SK-N-SH (cell line): Measurements from ENCODE around the gene THSD7A. TPM values are rescaled to one million over a fixed set of nuclear protein-coding genes. Genes with fewer than 3 reads are reported as not detected.

Experiments used
- CTCF ChIA-PET: fragments of 300-600, 350-600 bp; formaldehyde crosslinking; extraction: SDS; loops from one replicate; lab custom pipeline; 2021; lab: Yijun Ruan, JAX
- POLR2A ChIA-PET: fragments of 350-600 bp; sonication (Branson Sonifier 250); formaldehyde crosslinking; extraction: SDS; loops from one replicate; lab custom pipeline; 2020; ENCODE audit warnings: antibody characterized with exemption, inconsistent platforms; lab: Yijun Ruan, JAX
- DNase-seq: peaks from one replicate; pipeline ENCODE4 v3.0.0; 2012
- H2AFZ ChIP-seq: fragments of 200-600 bp; sonication (generic); 2 replicates; pipeline ENCODE4 v1.8.1; 2016; ENCODE audit warnings: antibody characterized with exemption, mild to moderate bottlenecking, low read depth
- H3F3A ChIP-seq: fragments of 200-600 bp; sonication (generic); replicated peaks from 2 replicates; pipeline ENCODE3; 2016; ENCODE audit warnings: antibody characterized with exemption, mild to moderate bottlenecking; ENCODE audit not compliant: insufficient read depth
- H3K27ac ChIP-seq, 2 experiments: fragments of 200-500 bp in 1 of 2; fragments of 200-600 bp in 1 of 2; sonication (Bioruptor generic) in 1 of 2; sonication (generic), shearing (Covaris generic) in 1 of 2; 2 replicates each; pipeline versions ENCODE4 v1.5.1 to v1.6.1; 2014 to 2016; ENCODE audit warnings: low read depth in 2 of 2, inconsistent platforms in 1 of 2, low read length in 1 of 2, mild to moderate bottlenecking in 1 of 2, mixed read lengths in 1 of 2
- H3K27me3 ChIP-seq: fragments of 200-600 bp; sonication (generic), shearing (Covaris generic); 2 replicates; pipeline ENCODE4 v1.6.1; 2016; ENCODE audit warnings: mixed run types; ENCODE audit not compliant: insufficient read depth
- H3K36me3 ChIP-seq, 2 experiments: fragments of 200-500 bp in 1 of 2; fragments of 200-600 bp in 1 of 2; sonication (Bioruptor generic) in 1 of 2; sonication (generic) in 1 of 2; replicated peaks in 1 of 2; 2 replicates each; pipeline versions ENCODE3 to v1.5.1; 2014 to 2016; ENCODE audit warnings: low read length in 1 of 2, mild to moderate bottlenecking in 1 of 2; ENCODE audit not compliant: insufficient read depth in 2 of 2, control insufficient read depth in 1 of 2
- H3K4me1 ChIP-seq, 2 experiments: fragments of 200-500 bp in 1 of 2; fragments of 200-600 bp in 1 of 2; sonication (Bioruptor generic) in 1 of 2; sonication (generic), shearing (Covaris generic) in 1 of 2; 2 replicates each; pipeline versions ENCODE4 v1.5.1 to v1.6.1; 2014 to 2016; ENCODE audit warnings: low read depth in 1 of 2, low read length in 1 of 2, mixed run types in 1 of 2; ENCODE audit not compliant: insufficient read depth in 2 of 2, control insufficient read depth in 1 of 2
- H3K4me2 ChIP-seq: fragments of 200-600 bp; sonication (generic), shearing (Covaris generic); 2 replicates; pipeline ENCODE4 v1.6.1; 2017; ENCODE audit warnings: mixed run types
- H3K4me3 ChIP-seq, 2 experiments: fragments of 200-500 bp in 1 of 2; fragments of 200-600 bp in 1 of 2; sonication (Bioruptor generic) in 1 of 2; sonication (generic), shearing (Covaris generic) in 1 of 2; 2 replicates each; pipeline versions ENCODE4 v1.5.1 to v1.8.1; 2014 to 2016; ENCODE audit warnings: low read depth in 2 of 2, inconsistent platforms in 1 of 2, low read length in 1 of 2, mild to moderate bottlenecking in 1 of 2, mixed read lengths in 1 of 2, moderate library complexity in 1 of 2
- H3K79me2 ChIP-seq: fragments of 200-600 bp; sonication (generic); 2 replicates; pipeline ENCODE4 v1.8.1; 2017; ENCODE audit warnings: mild to moderate bottlenecking; ENCODE audit not compliant: insufficient read depth
- H3K9ac ChIP-seq: fragments of 200-600 bp; sonication (generic); 2 replicates; pipeline ENCODE4 v1.6.1; 2017; ENCODE audit warnings: mixed run types
- H3K9me2 ChIP-seq: fragments of 200-600 bp; sonication (generic); 2 replicates; pipeline ENCODE4 v1.6.1; 2017; ENCODE audit warnings: mixed run types
- H3K9me3 ChIP-seq: fragments of 200-600 bp; sonication (generic); 2 replicates; pipeline ENCODE4 v1.6.1; 2017; ENCODE audit warnings: mixed run types, mild to moderate bottlenecking, moderate library complexity
- H4K20me1 ChIP-seq: fragments of 200-600 bp; sonication (generic); 2 replicates; pipeline ENCODE4 v1.6.1; 2017; ENCODE audit warnings: mild to moderate bottlenecking, mixed run types; ENCODE audit not compliant: insufficient read depth
- CHD2 ChIP-seq: fragments of 150-350 bp; IDR thresholded peaks from 2 replicates; pipeline ENCODE4 v1.6.1; 2018; ENCODE audit warnings: low read length; ENCODE audit not compliant: partially characterized antibody
- EZH2phosphoT487 ChIP-seq: fragments of 200-600 bp; sonication (generic); IDR thresholded peaks from 2 replicates; pipeline ENCODE4 v1.6.1; 2017; ENCODE audit warnings: low read depth, mixed run types, mild to moderate bottlenecking, antibody characterized with exemption, moderate library complexity, borderline replicate concordance
- GABPA ChIP-seq: IDR thresholded peaks from 2 replicates; pipeline ENCODE4 v1.4.0; 2012; ENCODE audit warnings: low read depth, mild to moderate bottlenecking
- JUND ChIP-seq: IDR thresholded peaks from 2 replicates; pipeline ENCODE4 v1.4.0; 2012
- MEF2A ChIP-seq: IDR thresholded peaks from 2 replicates; pipeline ENCODE4 v1.4.0; 2012; ENCODE audit warnings: low read depth, borderline replicate concordance
- POLR2AphosphoS5 ChIP-seq: IDR thresholded peaks from 2 replicates; pipeline ENCODE4 v1.6.1; 2012; ENCODE audit warnings: low read depth, low read length
- RFX5 ChIP-seq: IDR thresholded peaks from 2 replicates; pipeline ENCODE4 v1.6.1; 2012; ENCODE audit warnings: mild to moderate bottlenecking, improper control_type of control experiment, low read length
- TAF1 ChIP-seq: IDR thresholded peaks from 2 replicates; pipeline ENCODE4 v1.6.1; 2012; ENCODE audit warnings: low read depth, mild to moderate bottlenecking, low read length, moderate library complexity, borderline replicate concordance
- TEAD4 ChIP-seq: IDR thresholded peaks from 2 replicates; pipeline ENCODE4 v1.4.0; 2012; ENCODE audit warnings: mild to moderate bottlenecking, borderline replicate concordance; ENCODE audit not compliant: insufficient read depth
- YY1 ChIP-seq: IDR thresholded peaks from 2 replicates; pipeline ENCODE4 v1.4.0; 2012; ENCODE audit warnings: low read depth, mild to moderate bottlenecking
- WGBS: methylation state at CpG from one replicate; pipeline ENCODE4 v1.1.6; 2017; ENCODE audit warnings: low lambda C conversion rate; 5-methylcytosine and 5-hydroxymethylcytosine counted together
- polyA plus RNA-seq, 3 experiments: library from polyadenylated mRNA; depleted of rRNA; stranded (reverse); fragments of >200 nt; gene quantifications; 2 replicates each; pipeline ENCODE4 v1.2.3, GENCODE V29; 2012
- TF ChIP-seq, protein P1 (sequence below): fragments of 150-350 bp; IDR thresholded peaks from 2 replicates; pipeline ENCODE4 v1.6.1; 2017; ENCODE audit warnings: antibody characterized with exemption, low read length, low read depth, borderline replicate concordance

THSD7A gene
- polyA plus RNA-seq, 1 of the 3 experiments (the other 2 are of a cell fraction) = 0.16 TPM

GRCh38 chr7:11881680-11882079 lies 49.7 kb upstream of the THSD7A start (continued):
- TF ChIP-seq JUND (no peak), TAF1 (no peak), YY1 (no peak), RFX5 (no peak), GABPA (no peak), EZH2phosphoT487 (no peak), CHD2 (no peak)

GRCh38 chr7:11875635-11876034 lies 43.6 kb upstream of the THSD7A start:
- no peak overlapping the region for H3K4me2 ChIP-seq
- H3F3A ChIP-seq = no peaks in the 10 kb centered on the region
- no peak overlapping the region for H3K27ac ChIP-seq
- CTCF ChIA-PET = interaction anchor here (1.1 to 1.5 kb wide), 6 partner anchors 13 to 583 kb away, joined by 3 to 4 read pairs (median 3); no protein-coding TSS in a partner anchor
- no peak for DNase-seq
- H3K9ac ChIP-seq = no peak overlapping the region
- H3K36me3 ChIP-seq = no peaks in the 10 kb centered on the region
- H3K9me3 ChIP-seq = no peaks in the 10 kb centered on the region
- H3K4me1 ChIP-seq = no peaks in the 10 kb centered on the region; a peak in 1 of 4 replicates
- no peaks in the 10 kb centered on the region for H4K20me1 ChIP-seq
- WGBS = 19% methylated on average over 1 of the region's 1 CpG
- H3K79me2 ChIP-seq = no peaks in the 10 kb centered on the region
- no peak overlapping the region for H3K4me3 ChIP-seq
- no peaks in the 10 kb centered on the region for H3K9me2 ChIP-seq
- POLR2A ChIA-PET = no interaction called here
- no peaks in the 10 kb centered on the region for H3K27me3 ChIP-seq
- TF ChIP-seq TEAD4 = no peak
- TF ChIP-seq, protein P1, sequence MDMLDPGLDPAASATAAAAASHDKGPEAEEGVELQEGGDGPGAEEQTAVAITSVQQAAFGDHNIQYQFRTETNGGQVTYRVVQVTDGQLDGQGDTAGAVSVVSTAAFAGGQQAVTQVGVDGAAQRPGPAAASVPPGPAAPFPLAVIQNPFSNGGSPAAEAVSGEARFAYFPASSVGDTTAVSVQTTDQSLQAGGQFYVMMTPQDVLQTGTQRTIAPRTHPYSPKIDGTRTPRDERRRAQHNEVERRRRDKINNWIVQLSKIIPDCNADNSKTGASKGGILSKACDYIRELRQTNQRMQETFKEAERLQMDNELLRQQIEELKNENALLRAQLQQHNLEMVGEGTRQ = no peak
- no peak for TF ChIP-seq POLR2AphosphoS5
- no peak for TF ChIP-seq MEF2A
- TF ChIP-seq GABPA = no peak
- no peak overlapping the region for H2AFZ ChIP-seq

DNA sequence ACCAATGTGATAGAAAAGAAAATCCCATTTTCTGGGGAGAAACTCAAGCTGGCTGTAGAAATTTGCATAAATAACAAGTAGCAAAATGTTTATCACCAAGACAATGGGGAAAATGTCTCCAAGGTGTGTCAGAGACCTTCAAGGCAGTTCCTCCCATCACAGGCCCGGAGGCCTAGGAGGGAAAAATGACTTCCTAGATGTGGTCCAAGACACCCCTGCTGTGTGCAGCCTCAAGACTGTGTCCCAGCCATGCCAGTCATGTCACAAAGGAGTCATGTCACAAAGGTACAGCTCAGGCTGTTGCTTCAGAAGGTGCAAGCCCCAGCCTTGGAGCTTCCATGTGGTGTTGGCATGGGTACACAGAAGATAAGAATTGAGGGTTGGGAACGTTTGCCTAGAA lies 33.7 kb upstream of the THSD7A start:
- WGBS = 13% methylated on average over 2 of the region's 2 CpGs
- POLR2A ChIA-PET = no interaction called here
- H3K4me1 ChIP-seq = no peaks in the 10 kb centered on the region; a peak in 1 of 4 replicates

More for the DNA sequence above, 33.7 kb upstream of the THSD7A start:
- no peaks in the 10 kb centered on the region for H3K79me2 ChIP-seq
- no peak overlapping the region for H3K4me3 ChIP-seq
- no peak overlapping the region for H3K27ac ChIP-seq
- H3K36me3 ChIP-seq = no peaks in the 10 kb centered on the region
- H3K9me3 ChIP-seq = 0 out of 2 replicates have a peak, but pooled peaks cover 4% of the 10 kb centered on the region
- CTCF ChIA-PET = no interaction called here
- no peak overlapping the region for H3K9ac ChIP-seq
- H3K27me3 ChIP-seq = no peaks in the 10 kb centered on the region
- TF ChIP-seq GABPA = no peak
- H3F3A ChIP-seq = no peaks in the 10 kb centered on the region
- H2AFZ ChIP-seq = no peak overlapping the region
- H3K4me2 ChIP-seq = no peak overlapping the region
- H4K20me1 ChIP-seq = no peaks in the 10 kb centered on the region
- no peaks in the 10 kb centered on the region for H3K9me2 ChIP-seq
- DNase-seq = no peak
